NCI-H748 (cell line): ENCODE results near the gene IGF2R.
"Not testable (repeated sequence)": the region's sequence is repeated elsewhere in the genome, so short reads cannot be mapped to it uniquely, and the experiment has no call there.

ENCODE experiments used
- DNase-seq: peaks from one replicate; lab custom pipeline; 2025; ENCODE audit not compliant: unreplicated experiment; lab: John Stamatoyannopoulos, UW

Gene IGF2R, protein sequence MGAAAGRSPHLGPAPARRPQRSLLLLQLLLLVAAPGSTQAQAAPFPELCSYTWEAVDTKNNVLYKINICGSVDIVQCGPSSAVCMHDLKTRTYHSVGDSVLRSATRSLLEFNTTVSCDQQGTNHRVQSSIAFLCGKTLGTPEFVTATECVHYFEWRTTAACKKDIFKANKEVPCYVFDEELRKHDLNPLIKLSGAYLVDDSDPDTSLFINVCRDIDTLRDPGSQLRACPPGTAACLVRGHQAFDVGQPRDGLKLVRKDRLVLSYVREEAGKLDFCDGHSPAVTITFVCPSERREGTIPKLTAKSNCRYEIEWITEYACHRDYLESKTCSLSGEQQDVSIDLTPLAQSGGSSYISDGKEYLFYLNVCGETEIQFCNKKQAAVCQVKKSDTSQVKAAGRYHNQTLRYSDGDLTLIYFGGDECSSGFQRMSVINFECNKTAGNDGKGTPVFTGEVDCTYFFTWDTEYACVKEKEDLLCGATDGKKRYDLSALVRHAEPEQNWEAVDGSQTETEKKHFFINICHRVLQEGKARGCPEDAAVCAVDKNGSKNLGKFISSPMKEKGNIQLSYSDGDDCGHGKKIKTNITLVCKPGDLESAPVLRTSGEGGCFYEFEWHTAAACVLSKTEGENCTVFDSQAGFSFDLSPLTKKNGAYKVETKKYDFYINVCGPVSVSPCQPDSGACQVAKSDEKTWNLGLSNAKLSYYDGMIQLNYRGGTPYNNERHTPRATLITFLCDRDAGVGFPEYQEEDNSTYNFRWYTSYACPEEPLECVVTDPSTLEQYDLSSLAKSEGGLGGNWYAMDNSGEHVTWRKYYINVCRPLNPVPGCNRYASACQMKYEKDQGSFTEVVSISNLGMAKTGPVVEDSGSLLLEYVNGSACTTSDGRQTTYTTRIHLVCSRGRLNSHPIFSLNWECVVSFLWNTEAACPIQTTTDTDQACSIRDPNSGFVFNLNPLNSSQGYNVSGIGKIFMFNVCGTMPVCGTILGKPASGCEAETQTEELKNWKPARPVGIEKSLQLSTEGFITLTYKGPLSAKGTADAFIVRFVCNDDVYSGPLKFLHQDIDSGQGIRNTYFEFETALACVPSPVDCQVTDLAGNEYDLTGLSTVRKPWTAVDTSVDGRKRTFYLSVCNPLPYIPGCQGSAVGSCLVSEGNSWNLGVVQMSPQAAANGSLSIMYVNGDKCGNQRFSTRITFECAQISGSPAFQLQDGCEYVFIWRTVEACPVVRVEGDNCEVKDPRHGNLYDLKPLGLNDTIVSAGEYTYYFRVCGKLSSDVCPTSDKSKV (N-terminal part only)

DNA sequence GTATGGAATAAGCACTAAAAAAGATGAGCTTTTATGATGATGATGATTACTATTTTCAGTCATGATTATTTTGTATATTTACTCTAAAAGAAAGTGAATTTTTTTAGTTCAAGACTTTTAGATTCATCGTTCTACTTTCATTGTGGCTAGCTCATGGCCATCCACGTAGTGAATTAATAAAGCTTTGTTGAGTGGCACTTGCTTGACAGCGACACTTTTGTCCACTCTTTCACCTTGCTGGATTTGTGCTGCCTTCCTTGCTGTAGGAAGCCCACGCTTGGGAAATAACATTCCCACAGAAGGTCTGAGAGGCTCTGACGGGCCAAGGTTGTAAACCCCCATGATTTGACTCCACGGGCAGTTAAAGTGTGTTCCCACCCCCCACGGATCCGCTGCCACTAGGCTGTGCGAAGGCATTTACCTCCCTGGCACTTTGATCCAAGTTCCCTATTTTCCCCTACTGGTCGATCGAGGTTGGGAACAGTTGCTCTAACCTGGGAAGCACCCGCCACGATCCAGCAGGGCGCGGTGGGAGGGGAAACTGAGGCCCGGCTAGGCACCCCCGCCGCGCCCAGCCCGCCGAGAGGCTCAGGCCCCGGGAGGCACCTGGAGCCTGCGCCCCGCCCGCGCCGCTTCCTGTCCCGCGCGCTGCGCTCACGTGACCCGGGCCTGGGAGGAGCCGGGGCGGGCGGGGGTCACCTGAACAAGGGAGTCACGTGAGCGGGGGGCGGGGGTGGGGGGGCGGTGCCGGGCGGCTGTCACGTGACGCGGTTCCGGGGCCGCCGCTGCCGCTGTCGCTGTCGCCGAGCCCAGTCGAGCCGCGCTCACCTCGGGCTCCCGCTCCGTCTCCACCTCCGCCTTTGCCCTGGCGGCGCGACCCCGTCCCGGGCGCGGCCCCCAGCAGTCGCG lies at the start of gene IGF2R:
Gene IGF2R, plus strand, starts transcription at position 788 of the 909 bp plus-strand sequence. CDS start 165 bp downstream, outside the sequence.
- peak; percentile 93 for DNase-seq

DNA sequence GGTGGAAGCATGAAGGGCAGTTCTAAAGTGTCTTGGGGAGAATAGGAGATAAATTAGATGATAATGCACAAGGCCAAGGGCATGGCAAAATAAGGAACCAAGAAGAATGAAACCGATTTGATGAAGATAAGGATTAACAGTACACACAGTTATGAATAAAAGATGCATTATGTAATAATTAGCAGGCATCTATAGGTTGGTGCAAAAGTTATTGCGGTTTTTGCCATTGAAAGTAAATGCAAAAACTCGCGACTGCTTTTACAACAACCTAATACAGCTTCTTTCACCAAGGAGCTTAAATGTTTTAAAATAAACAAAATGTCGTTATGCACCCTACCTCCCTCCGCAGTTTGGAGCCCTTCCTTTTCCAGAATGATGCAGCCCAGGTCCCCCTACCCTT lies 49.1 kb upstream of the IGF2R start:
- no peak for DNase-seq

DNA sequence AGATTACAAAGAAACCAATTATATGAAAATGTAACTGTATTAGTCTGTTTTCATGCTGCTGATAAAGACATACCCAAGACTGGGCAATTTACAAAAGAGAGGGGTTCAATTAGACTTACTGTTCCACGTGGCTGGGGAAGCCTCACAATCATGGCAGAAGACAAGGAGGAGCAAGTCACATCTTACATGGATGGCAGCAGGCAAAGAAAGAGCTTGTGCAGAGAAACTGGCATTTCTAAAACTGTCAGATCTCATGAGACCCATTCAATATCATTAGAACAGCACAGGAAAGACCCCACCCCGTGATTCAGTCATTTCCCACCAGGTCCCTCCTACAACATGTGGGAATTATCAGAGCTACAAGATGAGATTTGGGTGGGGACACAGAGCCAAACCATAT lies 44.7 kb upstream of the IGF2R start:
- not testable (repeated sequence) for DNase-seq

DNA sequence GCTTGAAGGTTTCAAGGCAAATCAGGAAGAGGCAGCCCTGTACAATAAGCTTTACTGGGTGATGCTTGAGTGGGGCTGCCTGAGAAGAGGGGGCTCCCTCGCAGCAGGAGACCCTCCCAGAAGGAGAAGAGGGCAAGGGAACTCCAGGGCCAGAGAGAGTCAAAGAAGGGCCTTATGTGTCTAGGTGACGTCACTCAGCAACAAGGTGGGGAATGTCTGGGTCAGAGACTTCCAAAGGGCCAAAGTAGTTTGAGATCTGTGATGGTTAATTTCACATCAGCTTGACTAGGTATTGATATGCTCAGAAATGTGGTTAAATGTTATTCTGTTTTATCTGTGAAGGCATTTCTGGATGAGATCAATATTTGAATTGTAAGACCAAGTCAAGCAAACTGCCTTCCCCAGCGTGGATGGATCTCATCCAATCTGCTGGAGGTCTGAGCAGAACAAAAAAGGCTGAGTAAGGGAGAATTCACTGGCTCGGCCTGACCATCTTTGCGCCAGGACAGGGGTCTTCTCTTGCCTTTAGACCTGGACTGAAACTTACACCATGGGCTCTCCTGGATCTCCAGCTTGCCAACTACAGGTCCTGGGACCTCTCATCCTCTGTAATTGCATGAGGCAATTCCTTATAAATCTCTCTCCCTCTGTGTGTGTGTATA lies 42.2 kb upstream of the IGF2R start:
- no peak for DNase-seq

DNA sequence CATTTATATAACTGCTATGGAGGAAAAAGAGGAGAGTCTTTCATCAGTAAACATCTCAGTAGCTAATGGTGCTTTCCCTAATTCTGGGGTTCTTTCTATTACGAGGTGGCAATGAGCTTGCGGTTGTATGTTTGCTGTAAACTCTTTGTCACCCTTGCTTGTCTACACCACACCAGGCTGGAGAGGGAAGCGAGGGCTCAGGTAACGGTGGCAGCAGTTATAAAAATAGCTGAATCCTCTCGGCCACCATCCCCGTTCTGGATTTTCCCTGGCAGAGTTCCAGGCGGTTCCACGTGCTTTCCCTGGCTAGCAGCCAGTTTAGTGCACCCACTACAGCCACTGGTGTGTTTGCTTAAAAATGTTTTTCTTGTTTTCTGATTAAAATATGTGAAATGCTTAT lies 39.1 kb upstream of the IGF2R start:
- DNase-seq: peak; percentile 54

DNA sequence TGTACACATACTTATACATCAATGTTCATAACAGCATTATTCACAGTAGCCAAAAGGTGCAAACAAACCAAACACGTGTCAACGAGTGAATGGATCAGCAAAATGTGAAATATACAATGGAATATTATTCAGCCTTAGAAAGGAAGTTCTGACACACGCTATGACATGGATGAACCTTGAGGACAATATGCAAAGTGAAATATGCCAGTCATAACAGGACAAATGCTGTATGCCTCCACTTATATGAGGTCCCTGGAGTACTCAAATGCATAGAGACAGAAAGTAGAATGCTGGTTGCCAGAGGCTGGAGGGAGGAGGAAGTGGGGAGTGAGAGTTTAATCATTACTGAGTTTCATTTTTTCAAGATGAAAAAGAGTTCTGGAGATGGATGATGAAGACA lies 37.8 kb upstream of the IGF2R start:
- no peak for DNase-seq

DNA sequence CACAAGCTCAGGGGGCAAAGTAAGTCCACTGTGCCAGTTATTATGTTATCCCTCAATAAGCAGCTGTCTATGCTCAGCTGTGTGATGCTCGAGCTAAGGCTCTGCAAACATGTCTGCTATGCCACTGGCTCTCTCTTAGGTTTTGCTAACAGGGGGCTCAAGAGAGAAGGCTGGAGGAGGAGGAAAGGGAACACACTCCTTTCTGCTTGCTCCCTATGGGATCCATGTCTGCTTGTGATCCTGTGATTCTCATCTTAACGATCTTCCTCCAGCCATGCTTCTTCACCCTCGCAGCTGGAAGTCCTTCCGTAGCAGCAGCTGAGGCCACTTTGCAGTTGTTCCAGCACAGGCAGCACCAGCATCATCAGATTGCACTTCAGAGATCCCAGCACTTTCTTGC lies 37.0 kb upstream of the IGF2R start:
- DNase-seq: no peak

DNA sequence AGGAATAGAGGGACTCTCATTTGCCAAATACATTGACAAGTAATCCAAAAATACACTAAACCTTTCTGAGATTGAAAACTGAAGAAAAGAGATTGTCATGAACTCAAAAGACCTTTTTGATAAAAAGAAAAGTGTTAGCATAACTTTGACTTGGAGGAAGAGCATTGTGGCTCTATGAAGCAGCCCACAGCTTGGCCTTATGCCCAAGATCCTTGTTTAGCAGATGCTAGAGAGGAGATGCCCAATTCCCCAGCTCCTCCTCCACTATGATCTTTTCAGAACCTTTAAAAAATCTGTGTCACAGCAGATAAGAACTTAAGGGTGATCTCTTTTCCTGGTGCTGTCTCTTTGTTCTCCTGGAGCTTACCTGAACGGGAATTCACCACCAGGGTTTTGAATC lies 35.8 kb upstream of the IGF2R start:
- DNase-seq: no peak

DNA sequence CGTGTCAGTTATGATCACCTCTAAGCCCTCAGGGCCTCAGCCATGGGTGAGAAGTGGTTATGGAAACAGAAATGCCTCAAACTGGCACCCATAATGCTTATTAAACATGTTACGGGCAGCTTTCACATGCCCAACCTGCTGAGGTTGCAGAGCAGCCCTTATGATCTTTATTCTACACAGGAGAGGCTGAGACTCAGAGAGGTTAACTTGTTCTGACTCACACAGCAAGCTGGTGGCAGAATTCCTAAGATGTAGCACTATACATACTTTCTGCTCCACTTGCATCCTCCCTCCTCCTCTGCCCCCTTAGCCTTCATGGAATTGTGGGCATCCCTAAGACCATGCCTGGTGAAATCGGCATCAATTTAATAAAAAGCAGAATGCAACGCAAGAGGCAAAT lies 34.7 kb upstream of the IGF2R start:
- no peak for DNase-seq

DNA sequence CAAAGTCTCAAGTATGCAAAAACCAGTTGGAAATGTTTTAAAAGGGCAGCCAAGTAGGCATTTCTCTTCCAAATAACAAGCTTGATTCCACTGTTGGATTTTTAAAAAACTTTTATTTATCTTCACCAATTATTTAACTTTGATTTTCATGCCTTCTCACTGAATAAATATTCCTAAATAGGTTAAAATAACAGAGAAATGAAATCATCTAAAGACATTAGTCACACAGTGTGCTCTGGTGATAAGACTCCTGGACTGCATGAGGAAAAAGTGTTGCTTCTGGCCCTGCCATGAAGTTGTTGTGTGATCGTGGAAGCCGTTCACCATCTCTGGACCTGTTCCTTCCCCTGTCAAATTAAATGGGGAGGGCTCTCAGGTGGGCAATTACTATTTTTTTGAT lies 33.8 kb upstream of the IGF2R start:
- DNase-seq: no peak

DNA sequence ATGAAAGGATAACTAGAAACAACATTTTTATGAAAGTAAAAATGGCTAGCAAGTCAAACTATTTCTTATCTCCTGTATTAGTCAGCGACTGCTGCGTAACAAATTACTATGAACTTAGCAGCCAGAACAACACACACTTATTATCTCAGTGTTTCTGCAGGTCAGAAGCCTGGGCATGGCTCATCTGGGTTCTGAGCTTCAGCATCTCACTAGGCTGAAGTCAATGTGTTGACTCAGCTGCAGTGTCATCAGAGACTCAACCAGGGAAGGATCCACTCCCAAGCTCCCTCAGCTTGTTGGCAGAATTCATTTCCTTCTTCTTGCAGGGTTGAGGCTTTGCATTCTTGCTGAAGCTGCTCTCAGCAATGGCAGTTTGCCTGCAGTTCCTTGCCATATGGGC lies 33.2 kb upstream of the IGF2R start:
- no peak for DNase-seq

DNA sequence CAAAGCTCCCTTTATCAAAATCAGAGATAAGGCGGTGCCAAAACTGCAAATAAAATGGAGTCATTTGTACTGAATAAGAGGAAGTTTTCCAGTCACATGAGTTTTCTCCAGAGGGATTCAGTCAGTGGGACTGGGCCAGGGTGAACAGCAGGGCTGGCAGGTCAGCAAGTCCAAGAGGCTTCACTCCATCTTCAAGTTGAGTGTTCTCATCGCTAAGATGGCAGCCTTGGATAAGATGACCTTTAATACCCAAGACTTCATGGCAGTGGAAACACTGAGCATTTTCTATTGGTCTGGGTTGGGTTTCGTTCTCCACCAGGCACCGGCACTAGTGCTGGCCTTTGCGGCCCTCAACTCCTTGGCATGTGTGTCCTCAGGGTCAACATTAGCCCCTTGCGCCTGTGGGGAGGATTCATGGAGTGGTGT lies 29.3 kb upstream of the IGF2R start:
- no peak for DNase-seq

DNA sequence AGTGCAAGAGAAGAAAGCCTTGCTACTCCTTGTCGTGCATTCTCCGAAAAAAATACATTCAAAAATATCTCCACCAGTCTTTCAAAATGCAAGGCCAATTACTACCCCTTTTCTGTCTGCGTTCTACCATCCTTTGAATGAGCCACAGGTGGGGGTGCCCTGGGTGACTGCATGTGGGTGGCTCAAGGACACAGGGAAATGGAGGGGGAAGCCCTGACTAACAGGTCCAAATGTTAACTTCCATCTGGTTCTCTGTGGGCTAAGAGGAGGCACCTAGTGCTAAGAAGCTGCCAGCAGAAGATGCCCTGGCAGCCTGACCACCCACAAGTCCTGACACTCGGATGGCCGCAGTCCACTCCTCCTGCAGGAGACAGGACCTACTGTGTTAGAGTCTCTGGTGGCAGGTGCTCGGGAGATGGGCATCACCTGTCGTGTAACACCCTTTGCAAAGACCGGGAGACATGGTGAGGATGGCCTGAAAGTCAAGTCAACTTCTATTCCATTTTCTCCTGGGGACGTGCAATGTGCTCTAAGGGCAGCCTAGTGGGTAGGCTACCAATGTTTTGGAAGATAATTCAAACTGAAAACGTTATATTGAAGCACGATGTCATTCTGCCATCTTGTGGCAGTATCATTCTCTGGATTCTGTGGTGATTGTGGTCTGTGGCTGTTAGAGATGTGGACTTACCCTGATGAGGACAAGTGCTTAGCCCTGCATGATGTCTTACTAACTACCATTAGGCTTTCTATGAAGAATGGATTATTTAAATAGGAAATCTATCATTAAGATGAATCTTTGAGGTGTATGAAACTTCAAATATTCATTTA lies 27.4 kb upstream of the IGF2R start:
- peak; percentile 9 for DNase-seq

DNA sequence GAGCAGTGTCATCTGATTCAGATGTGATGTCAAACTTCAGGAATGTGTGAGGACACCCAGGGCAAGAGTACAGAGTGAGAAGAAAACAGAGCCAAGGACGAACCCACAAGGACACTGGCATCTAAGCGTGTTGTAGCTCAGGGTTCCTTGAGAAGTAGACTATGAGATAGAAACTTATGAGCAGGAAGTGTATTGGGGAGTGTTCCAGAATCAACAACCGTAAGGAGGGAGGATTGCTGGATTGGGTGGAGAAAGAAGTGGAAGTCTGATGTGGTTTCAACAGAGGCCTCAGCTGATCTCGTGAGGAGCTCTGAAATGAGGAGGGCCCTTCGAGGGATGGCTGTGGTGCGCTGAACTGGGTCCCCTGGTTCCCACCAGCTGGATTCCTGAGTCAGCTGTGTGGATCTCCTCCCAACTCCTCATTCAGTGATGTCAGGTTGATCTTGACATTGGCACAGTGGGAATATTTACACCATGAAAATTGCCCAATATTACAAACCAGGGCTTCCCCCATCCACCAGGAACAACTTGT lies 25.7 kb upstream of the IGF2R start:
- DNase-seq: no peak

DNA sequence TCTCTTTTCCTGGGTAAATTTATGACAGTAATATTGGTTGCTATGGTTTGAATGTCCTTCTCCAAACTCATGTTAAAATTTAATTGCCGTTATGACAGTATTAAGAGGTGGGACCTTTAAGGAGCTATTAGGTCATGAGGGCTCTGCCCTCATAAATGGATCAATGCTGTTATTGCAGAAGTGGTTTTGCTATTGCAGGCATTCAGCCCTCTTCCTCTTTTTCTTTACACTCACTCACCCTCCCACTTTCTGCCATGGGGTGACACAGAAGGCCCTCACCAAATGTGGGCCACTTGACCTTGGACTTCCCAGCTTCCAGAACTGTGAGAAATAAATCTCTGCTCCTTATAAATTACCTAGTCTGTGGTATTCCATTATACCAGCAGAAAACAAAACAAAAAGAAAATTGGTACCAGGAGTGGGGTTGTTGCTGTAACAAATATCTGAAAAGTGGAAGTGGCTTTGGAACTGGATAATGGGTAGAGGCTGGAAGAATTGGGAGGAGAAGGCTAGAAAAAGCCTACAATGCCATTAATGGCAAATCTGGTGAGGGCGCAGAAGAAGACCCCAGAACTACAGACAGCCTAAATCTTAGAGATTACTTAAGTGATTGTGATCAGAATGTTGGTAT lies 24.8 kb upstream of the IGF2R start:
- no peak for DNase-seq

DNA sequence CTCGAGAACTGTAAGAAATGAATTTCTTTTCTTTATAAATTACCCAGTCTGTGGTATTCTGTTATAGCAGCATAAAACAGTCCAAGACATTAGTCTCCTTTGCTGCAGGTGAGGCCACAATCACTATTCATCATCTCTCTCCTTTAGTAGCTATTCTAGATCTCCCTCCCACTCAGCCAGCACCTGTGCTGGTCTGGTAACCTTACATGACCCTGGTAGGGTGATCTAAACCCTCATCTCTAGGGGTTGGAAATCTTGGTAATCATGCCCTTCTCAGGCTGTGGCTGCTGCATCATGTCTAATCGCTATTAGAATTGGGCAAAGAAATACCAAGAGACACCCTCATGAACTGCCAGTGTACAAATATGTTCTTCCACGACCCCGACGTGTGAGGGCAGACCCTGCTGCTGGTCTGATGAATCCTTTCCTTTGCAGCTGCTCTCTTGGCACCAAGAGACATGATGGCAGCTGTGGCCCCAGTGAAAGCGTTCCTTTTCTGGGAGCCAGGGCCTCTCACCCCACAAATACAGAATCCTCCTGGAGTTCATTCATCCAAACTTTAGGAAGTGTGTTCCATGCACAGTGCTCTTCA lies 23.0 kb upstream of the IGF2R start:
- no peak for DNase-seq

DNA sequence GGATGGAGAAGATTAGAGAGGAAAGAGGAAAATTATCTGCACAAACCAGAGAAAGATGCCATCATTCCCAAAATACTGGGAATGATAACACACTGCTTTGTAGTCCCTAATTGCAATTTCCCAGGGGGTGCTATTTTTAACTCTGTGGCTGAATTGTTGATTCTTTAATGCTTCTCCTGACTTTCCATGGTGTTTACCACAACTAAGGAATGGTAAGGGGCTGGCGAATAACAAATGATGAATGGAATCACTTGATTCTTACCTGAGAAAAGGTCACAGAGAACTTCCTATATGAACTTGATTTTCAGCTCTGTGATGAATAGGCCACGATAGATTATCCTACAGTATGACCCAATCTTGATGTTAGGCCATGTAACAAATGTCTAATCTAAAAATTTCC lies 22.0 kb upstream of the IGF2R start:
- DNase-seq: no peak

DNA sequence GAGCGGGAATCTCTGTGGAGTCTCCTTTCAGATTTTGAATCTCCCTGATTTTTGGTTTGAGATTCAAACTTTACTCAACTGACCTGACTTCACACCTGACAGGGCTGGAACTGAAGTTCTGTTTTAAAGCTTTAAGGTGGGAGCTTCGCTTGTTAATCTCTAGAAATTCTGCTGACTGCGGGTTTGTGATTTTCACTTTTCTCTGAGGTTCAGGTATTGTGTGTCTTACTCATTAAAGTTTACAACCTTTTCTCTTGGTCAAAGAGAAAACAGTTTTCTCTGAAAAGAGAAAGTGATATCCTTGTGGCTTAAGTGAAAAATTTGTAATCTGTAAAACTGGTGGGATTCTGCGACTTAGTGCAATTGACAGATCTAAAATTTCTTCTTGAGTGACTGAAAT lies 20.7 kb upstream of the IGF2R start:
- no peak for DNase-seq
